Stimulated activated effector memory CD8-positive, alpha-beta T cell treated with anti-CD3 and anti-CD28 coated beads, Interleukin-12 subunit alpha, Interleukin-12 subunit beta, amount 100 ng/mL, for 72 hours (primary cell): ENCODE data around the gene LMCD1.

Experiments used
- ATAC-seq: fragments of 150-1000 bp; cut with Tn5 transposase; 2 replicates; pipeline ENCODE4 v1.10.0; 2021
- DNase-seq, 2 donors: peaks; one replicate each; pipeline ENCODE4 v3.0.0; 2021 to 2022; ENCODE audit warnings: low spot score in 2 of 2
- H3K27ac Mint-ChIP-seq: one replicate; pipeline ENCODE4 v1.8.0; 2022; ENCODE audit warnings: mild to moderate bottlenecking, mixed read lengths
- H3K36me3 Mint-ChIP-seq: one replicate; pipeline ENCODE4 v1.8.0; 2022; ENCODE audit warnings: mild to moderate bottlenecking, mixed read lengths
- H3K4me1 Mint-ChIP-seq: one replicate; pipeline ENCODE4 v1.8.0; 2022; ENCODE audit warnings: mixed read lengths
- H3K4me3 Mint-ChIP-seq: one replicate; pipeline ENCODE4 v1.8.0; 2022; ENCODE audit warnings: mild to moderate bottlenecking, mixed read lengths
- H3K9me3 Mint-ChIP-seq: one replicate; pipeline ENCODE4 v1.8.0; 2022; ENCODE audit warnings: mixed read lengths

Gene LMCD1

DNA sequence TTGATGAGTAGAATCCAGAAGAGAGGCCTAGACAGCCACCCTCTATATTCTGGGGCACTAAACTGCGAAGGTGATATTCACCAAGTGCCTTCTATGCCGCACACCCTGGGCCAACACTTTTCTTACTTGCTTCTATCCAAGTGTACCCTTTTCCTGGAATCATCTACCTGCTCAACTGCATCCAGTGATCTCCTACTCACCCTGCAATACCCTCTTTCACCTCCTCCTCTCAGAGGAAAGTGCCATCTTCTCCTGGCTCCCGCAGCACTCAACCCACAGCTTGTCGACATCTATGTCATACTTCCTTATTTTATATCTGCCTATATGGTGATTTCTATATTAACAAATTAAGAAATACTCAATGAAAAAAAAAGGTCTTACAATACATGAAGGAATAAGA is 28.6 kb upstream of the LMCD1 start:
- Mint-ChIP-seq H3K4me1 (no peaks in the 10 kb centered on the region), H3K36me3 (no peaks in the 10 kb centered on the region), H3K4me3 (no peak overlapping the region), H3K27ac (no peak overlapping the region), H3K9me3 (no peaks in the 10 kb centered on the region)
- ATAC-seq: no peak
- DNase-seq: no peak

DNA sequence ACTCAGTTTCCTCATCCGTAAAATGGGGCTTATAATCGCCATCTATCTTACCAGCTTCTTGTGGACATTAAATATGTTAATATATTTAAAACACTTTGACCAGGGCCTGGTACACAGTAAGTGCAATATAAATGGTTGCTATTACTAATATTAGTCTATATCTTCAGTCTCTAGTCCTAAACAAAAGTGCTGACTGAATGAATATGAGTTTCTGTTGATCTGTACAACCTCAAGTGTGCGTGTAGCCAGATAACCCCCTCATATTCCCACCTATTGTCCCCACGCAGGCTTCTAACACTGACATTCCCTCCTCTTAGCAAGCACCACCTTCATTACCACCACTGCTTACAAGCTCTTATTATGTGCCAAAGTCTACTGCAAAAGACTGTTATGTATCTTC is 27.6 kb upstream of the LMCD1 start:
- DNase-seq (no peak), ATAC-seq (no peak)
- Mint-ChIP-seq H3K36me3 (no peaks in the 10 kb centered on the region), H3K9me3 (no peaks in the 10 kb centered on the region), H3K27ac (no peak overlapping the region), H3K4me1 (no peaks in the 10 kb centered on the region), H3K4me3 (no peak overlapping the region)

DNA sequence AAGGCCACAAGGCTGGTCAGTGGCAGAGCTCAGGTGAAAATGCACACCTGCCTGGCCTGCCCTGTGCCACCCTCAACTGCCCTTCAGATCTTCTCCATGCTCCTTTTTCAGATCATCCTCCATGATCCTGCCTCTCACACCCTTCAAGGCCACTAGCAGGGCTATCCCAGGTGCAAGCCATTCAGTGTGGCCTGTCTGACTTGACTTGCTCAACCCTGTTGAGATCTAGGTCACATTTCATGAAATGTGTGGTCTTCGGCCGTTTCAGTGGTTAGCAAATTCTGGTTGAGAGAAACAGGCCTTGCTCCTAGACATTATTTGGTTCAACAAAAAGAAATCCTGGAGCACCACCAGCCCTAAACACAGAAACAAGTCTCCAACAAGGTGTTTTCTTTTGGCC is 26.6 kb upstream of the LMCD1 start:
- H3K4me1 Mint-ChIP-seq: no peaks in the 10 kb centered on the region
- no peaks in the 10 kb centered on the region for H3K36me3 Mint-ChIP-seq
- ATAC-seq: no peak
- H3K4me3 Mint-ChIP-seq: no peak overlapping the region
- no peak for DNase-seq
- H3K27ac Mint-ChIP-seq: no peak overlapping the region
- no peaks in the 10 kb centered on the region for H3K9me3 Mint-ChIP-seq

DNA sequence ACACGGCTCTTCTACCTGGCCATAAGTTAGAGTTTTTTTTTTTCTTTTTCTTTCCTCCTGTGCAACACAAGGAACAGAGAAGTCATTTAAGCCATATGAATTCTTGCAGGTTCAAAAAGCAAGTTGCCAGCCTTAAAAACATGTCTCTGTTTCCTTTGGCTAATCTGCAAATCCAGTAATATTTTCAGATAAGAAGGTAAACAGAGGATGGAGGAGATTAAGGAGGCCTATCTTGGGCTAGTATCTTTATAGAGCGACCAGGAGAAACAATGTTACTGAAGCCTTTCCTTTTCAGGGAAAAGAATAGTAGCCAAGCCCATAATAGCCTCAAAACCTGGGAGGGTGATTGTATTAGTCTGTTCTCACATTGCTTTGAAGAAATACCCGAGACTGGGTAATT is 20.9 kb upstream of the LMCD1 start:
- H3K4me3 Mint-ChIP-seq: no peak overlapping the region
- no peaks in the 10 kb centered on the region for H3K36me3 Mint-ChIP-seq
- H3K27ac Mint-ChIP-seq: no peak overlapping the region
- DNase-seq (no peak), ATAC-seq (no peak)
- H3K9me3 Mint-ChIP-seq: no peaks in the 10 kb centered on the region
- H3K4me1 Mint-ChIP-seq: no peaks in the 10 kb centered on the region

DNA sequence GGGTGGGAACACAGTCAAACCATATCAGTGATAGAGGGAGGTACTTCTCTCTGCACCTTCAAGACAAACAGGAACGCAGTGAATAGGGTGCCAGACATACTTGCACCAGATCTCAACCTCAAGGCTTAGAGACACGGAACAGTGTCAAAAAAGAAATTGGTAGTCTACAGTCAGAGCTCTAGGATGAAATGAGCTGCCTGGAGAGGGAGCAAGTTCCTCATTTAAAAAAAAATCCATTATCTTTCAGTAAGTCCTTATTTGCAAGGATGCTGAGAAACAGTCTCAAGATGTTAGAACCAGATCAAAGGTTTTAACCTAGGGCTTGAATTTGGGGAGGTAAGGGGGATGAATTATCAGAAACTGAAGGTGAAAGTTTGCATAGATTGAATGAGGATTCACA is 20.2 kb upstream of the LMCD1 start:
- no peak for DNase-seq
- H3K36me3 Mint-ChIP-seq: no peaks in the 10 kb centered on the region
- H3K4me3 Mint-ChIP-seq: no peak overlapping the region
- H3K9me3 Mint-ChIP-seq: no peaks in the 10 kb centered on the region
- ATAC-seq: no peak
- no peaks in the 10 kb centered on the region for H3K4me1 Mint-ChIP-seq
- H3K27ac Mint-ChIP-seq: no peak overlapping the region

DNA sequence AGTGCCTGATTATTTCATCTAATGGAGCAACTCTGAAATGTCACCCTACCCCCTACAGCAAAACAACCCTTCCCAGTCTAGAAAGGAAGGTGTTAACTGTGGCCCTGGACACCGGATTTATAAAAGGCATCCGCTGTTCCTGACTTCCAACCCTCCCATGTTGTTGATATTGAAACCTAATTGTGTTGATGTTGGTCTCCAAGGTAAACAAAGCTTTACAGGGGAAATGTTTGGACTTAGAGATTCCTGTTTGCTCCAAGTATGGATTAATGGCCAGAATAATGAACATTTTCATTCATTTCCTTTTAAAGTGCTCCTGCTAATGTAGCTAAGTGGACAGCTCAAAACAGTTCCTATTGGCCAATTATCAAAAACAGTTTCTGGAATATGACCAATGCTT is 19.4 kb upstream of the LMCD1 start:
- H3K27ac Mint-ChIP-seq: no peak overlapping the region
- no peaks in the 10 kb centered on the region for H3K9me3 Mint-ChIP-seq
- DNase-seq: no peak
- H3K4me1 Mint-ChIP-seq: no peaks in the 10 kb centered on the region
- no peak for ATAC-seq
- H3K36me3 Mint-ChIP-seq: no peaks in the 10 kb centered on the region
- no peak overlapping the region for H3K4me3 Mint-ChIP-seq

DNA sequence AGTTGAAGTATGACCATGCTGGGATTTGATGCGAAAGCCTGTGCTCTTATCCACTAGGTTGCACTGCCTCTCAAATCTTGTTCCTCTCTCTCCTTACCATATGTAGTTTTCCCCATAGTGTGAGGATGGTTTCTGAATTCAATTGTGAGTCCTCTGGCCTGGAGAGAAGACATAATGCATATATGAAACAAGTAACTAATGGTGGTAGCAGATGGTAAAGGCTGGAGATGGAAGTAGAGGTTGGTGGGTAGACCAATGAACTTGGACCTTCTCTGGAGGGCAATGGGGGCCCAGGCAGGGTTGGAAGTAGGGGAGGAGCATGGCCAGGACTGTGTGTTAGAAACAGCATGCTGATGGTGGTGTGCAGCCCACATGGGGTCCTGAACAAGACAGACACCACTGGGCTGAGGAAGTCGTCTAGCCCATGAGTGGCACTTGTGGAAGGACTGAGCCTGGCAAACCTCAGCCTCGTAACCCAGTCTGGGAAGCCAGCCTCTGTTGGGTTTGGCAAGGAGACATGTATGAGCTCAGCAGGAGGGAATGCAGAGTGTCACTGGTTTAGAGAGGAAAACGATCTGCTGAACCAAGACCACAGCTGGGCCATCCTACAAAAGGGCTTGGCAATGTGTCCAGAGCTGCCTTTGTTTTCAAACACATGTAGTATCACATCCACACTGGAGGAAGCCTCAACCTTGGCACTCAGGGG is 18.5 kb upstream of the LMCD1 start:
- DNase-seq (no peak), ATAC-seq (no peak)
- H3K9me3 Mint-ChIP-seq: no peaks in the 10 kb centered on the region

DNA sequence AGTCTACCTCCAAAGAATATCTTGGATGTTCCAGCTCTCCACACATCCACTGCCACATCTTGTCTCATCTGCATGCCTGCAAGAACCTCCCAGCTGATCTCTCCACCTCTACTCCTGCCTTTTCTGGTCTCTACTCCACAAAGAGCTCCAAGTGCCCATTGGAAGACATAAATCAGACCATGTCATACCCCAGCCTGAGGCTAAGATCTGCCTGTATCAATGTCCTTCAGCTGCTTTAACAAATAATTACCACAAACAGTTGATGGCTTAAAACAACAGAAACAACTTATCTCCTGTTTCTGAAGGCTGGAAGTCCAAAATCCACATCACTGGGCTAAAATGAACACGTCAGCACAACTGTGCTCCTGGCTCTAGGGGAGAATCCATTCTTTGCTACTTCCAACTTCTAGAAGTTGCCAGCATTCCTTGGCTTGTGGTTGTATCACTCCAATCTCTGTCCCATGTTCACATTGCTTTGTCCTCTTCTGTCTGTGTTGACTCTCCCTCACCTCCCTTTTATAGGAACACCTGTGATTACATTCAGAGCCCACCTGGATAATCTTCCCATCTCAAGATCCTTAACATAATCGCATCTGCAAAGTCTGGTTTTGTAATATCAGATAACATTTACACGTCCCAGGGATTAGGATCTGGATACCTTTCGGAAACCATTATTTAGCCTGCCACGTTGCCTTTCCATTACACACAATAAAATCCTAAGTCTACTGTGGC is 17.0 kb upstream of the LMCD1 start:
- H3K9me3 Mint-ChIP-seq: no peaks in the 10 kb centered on the region
- DNase-seq (no peak), ATAC-seq (no peak)
- no peak overlapping the region for H3K4me3 Mint-ChIP-seq
- H3K36me3 Mint-ChIP-seq: no peaks in the 10 kb centered on the region
- no peak overlapping the region for H3K27ac Mint-ChIP-seq
- no peaks in the 10 kb centered on the region for H3K4me1 Mint-ChIP-seq

More for the DNA sequence above, 18.5 kb upstream of the LMCD1 start:
- H3K27ac Mint-ChIP-seq: no peak overlapping the region
- H3K36me3 Mint-ChIP-seq: no peaks in the 10 kb centered on the region
- no peak overlapping the region for H3K4me3 Mint-ChIP-seq
- no peaks in the 10 kb centered on the region for H3K4me1 Mint-ChIP-seq

DNA sequence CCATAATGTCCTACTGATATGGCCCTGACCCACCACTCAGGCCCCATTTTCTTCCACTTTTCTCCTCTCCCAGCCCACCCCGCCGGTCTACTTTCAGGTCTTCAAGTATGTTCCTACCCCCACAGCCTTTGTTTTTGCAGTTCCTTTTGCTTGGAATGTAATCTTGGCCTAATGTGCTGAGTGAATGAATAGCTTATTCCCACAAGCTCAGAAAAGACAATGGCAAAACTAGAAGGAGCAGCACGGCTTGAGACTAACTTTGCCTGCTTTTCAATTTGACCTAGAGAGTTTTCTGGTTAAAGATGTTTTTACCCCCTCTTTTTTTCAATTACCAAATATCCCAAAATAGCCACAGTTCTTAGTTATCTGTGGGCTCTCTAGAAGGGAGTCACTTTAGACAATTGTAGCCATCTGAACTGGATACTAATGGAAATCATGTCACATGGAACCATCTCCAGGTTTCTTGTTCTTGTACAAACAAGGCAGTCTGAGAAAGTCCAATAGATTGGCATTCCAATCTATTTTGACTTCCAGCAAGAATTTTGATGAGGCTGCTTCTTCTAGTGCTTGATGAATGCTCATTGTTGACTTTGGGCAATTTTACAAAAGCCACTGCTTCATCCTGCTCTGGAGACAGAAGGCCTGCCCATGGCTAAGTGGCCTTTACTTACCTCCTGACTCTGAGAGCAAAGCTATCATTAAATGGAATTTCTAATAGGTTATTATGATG is 16.3 kb upstream of the LMCD1 start:
- DNase-seq: no peak
- no peaks in the 10 kb centered on the region for H3K4me1 Mint-ChIP-seq
- H3K36me3 Mint-ChIP-seq: no peaks in the 10 kb centered on the region
- H3K27ac Mint-ChIP-seq: no peak overlapping the region
- no peaks in the 10 kb centered on the region for H3K9me3 Mint-ChIP-seq
- no peak for ATAC-seq
- H3K4me3 Mint-ChIP-seq: no peak overlapping the region

DNA sequence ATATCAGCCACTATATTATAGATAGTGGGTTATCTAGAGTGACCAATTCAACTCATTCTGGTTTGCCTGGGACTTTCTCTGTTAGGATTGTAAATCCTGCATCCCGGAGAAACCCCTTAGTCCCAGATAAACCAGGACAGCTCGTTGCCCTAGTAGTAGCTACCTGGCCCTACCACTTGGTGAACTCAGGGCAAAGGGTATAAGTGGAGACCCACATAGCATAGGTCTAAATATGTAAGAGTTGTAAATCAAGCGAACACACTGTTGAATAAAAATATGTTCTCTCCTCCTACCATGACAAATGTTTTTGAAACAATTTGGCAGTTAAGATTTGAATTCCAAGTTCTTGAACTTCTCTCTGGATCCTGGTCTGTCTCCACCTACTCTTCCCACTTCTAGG is 15.7 kb upstream of the LMCD1 start:
- H3K9me3 Mint-ChIP-seq: no peaks in the 10 kb centered on the region
- DNase-seq (no peak), ATAC-seq (no peak)
- no peak overlapping the region for H3K4me3 Mint-ChIP-seq
- H3K27ac Mint-ChIP-seq: no peak overlapping the region
- H3K4me1 Mint-ChIP-seq: no peaks in the 10 kb centered on the region
- no peaks in the 10 kb centered on the region for H3K36me3 Mint-ChIP-seq

DNA sequence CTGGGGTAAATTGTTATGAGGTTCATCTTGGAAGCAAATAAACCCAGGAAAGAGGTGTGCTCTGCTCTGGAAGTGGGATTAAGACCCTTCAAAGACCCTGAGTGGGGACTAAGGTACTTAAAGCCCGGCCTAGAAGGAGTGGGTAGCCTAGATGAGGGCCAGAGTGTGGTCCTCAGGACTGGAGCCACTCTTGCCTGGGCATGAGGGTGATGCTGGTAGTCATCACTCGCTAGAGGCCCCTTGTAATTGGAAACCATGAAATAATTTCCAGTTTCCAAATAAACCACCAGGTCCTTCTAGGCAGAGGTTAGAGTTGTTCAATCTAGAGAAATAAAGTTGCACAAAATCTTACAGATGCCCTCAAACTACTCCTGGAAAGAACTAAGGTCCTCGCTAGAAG is 15.2 kb upstream of the LMCD1 start:
- Mint-ChIP-seq H3K27ac (no peak overlapping the region), H3K9me3 (no peaks in the 10 kb centered on the region), H3K4me3 (no peak overlapping the region), H3K36me3 (no peaks in the 10 kb centered on the region), H3K4me1 (no peaks in the 10 kb centered on the region)
- ATAC-seq (no peak), DNase-seq (no peak)

DNA sequence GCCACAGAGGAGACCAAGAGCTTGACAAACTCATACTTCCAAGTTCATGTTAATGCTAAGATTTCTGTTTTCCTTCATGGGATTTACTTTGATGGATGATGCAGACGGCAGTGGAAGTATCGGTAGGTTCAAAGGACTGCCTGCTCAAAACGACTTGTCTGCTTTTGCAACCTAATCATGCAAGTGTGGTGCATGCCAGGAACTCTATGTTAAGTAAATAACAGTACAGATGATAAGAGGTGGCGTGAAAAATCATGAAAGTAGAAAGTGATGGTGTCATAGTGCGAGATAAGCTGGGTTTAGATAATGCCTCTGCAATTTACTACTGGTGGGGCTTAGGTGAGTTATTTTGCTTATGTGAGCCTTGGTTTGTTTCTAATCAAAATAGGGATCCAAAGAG is 14.7 kb upstream of the LMCD1 start:
- Mint-ChIP-seq H3K36me3 (no peaks in the 10 kb centered on the region), H3K4me1 (peaks cover 3% of the 10 kb centered on the region), H3K4me3 (no peak overlapping the region), H3K27ac (no peak overlapping the region), H3K9me3 (no peaks in the 10 kb centered on the region)
- DNase-seq (no peak), ATAC-seq (no peak)

DNA sequence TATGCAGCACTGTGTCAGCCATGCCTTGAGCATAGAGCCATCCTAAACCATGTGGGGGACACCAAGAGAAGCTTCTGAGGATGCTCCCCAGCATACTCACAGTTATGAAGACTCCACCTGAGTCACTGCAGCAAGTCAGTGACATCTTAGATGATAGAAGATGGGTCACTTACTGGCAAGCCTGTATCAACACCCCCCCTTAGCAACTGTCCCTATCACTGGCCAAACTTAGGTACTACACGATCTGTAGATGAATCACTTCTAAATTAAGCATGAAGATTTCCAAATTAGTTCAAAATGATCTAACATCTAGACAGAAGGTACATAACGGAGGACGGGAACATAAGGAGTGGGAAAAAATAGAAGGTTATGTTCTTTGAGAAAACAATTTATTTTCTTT is 13.2 kb upstream of the LMCD1 start:
- no peak for DNase-seq
- H3K9me3 Mint-ChIP-seq: no peaks in the 10 kb centered on the region
- ATAC-seq: no peak
- H3K4me3 Mint-ChIP-seq: no peak overlapping the region
- peaks cover 8% of the 10 kb centered on the region for H3K4me1 Mint-ChIP-seq
- no peaks in the 10 kb centered on the region for H3K36me3 Mint-ChIP-seq
- H3K27ac Mint-ChIP-seq: no peak overlapping the region

DNA sequence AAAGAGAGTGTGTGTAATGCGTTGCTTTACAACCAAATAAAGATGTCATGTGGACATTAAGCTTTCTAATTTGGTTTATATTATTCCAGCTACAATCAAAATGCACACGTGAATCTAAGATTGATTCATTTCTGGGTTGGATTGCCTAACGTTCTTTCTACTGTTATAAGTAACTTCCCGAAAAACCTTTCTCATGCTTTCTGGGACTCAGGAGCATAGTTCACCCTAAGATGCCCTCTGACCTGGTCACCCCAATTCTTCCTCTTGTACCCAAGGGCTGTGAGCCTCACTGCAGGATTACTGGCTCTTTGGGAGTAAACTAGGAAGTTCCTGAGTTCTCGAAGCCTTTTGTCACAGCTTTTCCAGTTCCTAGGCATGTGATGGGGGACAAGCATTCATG is 12.7 kb upstream of the LMCD1 start:
- no peaks in the 10 kb centered on the region for H3K36me3 Mint-ChIP-seq
- no peak overlapping the region for H3K27ac Mint-ChIP-seq
- peaks cover 8% of the 10 kb centered on the region for H3K4me1 Mint-ChIP-seq
- no peak for DNase-seq
- H3K4me3 Mint-ChIP-seq: no peak overlapping the region
- ATAC-seq: no peak
- no peaks in the 10 kb centered on the region for H3K9me3 Mint-ChIP-seq

DNA sequence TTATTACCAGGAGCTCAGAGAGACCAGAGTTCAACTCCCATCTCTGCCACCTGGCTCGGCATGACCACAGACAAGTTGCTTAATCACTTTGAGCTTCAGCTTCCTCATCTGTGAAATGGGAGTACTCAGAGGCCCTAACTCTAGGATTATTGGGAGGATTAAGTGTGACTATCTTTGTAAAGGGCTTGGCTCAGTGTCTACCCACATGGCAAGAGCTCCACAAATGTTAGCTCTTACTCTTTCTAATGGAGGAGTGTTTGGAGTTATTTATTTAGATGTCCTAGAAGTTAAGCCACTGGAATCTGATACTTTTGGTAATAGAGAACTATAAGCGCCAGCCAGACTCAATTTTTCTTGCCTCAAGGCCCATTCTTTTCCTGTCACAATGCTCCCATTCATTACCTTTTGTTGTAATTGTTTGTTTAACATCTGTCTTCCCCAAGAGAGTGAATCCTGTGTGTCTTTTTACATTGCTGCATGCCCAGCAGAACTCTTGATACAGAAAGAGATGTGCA is 12.3 kb upstream of the LMCD1 start:
- H3K9me3 Mint-ChIP-seq: no peaks in the 10 kb centered on the region
- no peaks in the 10 kb centered on the region for H3K36me3 Mint-ChIP-seq
- ATAC-seq: no peak

DNA sequence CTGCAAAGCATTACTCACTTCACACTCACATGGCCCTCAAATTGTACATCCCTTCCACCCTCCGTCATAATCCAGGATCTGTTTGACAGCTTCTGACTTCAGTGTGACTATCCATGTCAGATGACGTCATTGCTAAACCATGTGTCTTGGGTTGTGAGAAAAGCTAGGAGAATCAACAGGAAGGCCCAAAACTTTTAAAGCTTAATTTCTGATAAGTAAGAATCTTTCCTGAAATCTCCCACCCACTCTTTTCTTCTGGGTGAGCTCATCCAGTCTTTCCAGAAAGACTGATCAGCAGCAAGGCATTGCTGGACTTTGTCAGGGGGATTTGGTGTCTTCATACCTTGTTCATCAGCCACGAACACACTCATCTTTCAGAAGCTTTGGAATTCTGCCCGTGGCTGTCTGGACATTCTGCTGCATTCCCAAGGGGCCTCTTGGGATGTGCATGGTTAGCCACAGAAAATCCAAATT is 11.5 kb upstream of the LMCD1 start:
- no peaks in the 10 kb centered on the region for H3K36me3 Mint-ChIP-seq
- H3K27ac Mint-ChIP-seq: no peak overlapping the region
- H3K4me3 Mint-ChIP-seq: no peak overlapping the region
- H3K4me1 Mint-ChIP-seq: peaks cover 8% of the 10 kb centered on the region
- no peaks in the 10 kb centered on the region for H3K9me3 Mint-ChIP-seq
- DNase-seq: no peak
- ATAC-seq: no peak

More for the DNA sequence above, 12.3 kb upstream of the LMCD1 start:
- no peak overlapping the region for H3K4me3 Mint-ChIP-seq
- no peak for DNase-seq
- H3K4me1 Mint-ChIP-seq: peaks cover 8% of the 10 kb centered on the region
- no peak overlapping the region for H3K27ac Mint-ChIP-seq
